Measurements from ENCODE around the gene MPPE1. TPM values are rescaled to one million over a fixed set of nuclear protein-coding genes. Genes with fewer than 3 reads are reported as not detected.
A peak's percentile ranks its signal among the peaks of the same experiment; 100 is the strongest.

Gene MPPE1
- total RNA-seq, 1 experiment from 2014 or later: 37.6 TPM

DNA sequence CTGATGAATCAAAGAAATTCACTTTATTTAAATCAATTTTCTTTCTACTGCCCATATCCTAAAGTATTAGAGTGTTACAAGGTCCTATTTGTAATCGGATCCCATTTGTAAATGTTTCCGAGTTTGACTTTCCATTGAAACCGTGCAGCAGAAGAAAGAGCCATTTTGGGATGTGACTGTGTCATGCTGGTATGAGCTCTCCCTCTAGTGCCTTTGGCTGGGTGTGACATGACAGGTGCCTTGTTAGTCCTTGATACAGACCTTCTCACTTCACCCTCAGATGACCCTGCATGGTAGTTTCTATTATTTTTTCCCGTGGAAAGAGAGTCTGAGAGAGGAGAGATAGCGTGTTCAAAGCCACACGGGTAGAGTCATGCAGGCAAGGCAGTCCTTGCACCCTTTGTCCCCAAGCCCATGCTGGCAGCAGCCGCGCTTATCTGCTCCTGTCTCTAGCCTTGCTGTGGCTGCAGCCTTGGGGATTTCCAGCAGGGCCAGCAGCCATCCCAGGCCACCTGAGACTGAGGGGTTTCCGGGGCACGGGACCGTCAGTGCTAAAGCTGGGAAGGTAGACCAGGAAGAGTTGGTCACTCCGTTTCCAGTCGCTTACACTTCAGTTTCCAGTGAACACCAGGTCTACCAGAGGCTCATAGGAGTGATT, 35.5 kb downstream of the MPPE1 start:
- H3K4me1 Mint-ChIP-seq (ENCODE audit: low read depth, unreplicated experiment): peaks cover 6% of the 10 kb centered on the region
- DNase-seq: peak; percentile 50
- H3K27me3 Mint-ChIP-seq (ENCODE audit: unreplicated experiment): no peaks in the 10 kb centered on the region
- BruUV-seq (replicated peaks): no TSS peak
- intact Hi-C loops (cut with micrococcal nuclease; ENCODE audit: unreplicated experiment): loop anchor here (1.0 to 5.0 kb wide), 2 partner anchors 139 to 215 kb away; no protein-coding TSS in a partner anchor
- H3K36me3 Mint-ChIP-seq (ENCODE audit: insufficient read depth, unreplicated experiment): no peaks in the 10 kb centered on the region
- CTCF ChIA-PET: interaction anchor here (1.0 to 2.2 kb wide), 2 partner anchors 109 to 139 kb away, joined by 3 to 14 read pairs; partner anchors contain the start of gene IMPA2
- TF ChIP-seq, protein P1, sequence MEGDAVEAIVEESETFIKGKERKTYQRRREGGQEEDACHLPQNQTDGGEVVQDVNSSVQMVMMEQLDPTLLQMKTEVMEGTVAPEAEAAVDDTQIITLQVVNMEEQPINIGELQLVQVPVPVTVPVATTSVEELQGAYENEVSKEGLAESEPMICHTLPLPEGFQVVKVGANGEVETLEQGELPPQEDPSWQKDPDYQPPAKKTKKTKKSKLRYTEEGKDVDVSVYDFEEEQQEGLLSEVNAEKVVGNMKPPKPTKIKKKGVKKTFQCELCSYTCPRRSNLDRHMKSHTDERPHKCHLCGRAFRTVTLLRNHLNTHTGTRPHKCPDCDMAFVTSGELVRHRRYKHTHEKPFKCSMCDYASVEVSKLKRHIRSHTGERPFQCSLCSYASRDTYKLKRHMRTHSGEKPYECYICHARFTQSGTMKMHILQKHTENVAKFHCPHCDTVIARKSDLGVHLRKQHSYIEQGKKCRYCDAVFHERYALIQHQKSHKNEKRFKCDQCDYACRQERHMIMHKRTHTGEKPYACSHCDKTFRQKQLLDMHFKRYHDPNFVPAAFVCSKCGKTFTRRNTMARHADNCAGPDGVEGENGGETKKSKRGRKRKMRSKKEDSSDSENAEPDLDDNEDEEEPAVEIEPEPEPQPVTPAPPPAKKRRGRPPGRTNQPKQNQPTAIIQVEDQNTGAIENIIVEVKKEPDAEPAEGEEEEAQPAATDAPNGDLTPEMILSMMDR (IDR thresholded peaks at IDR 0.05; ENCODE audit: unreplicated experiment): peak; percentile 60
- no peaks in the 10 kb centered on the region for H3K9me3 Mint-ChIP-seq (ENCODE audit: low read depth, unreplicated experiment)
- no peak overlapping the region for H3K4me3 Mint-ChIP-seq (ENCODE audit: low read depth, unreplicated experiment)
- no peak overlapping the region for H3K27ac Mint-ChIP-seq (ENCODE audit: unreplicated experiment)

DNA sequence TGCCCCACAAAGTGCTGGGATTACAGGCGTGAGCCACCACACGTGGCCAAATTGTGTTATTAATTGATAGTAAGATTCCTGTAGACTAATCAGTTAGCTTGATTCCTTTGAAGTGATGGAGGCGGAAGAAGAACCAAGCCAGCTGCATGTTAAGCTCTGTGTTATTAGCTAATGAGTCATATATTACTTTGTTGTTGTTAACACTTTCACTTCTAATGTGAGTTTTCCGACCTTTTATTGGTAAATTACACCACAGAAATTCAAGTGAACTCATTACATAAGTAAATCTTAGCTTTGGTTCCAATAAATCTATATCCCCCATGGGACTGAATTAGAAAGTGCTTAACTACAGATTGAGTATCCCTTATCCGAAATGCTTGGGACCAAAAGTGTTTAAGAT, 36.6 kb downstream of the MPPE1 start:
- peak; percentile 13 for DNase-seq
- no peaks in the 10 kb centered on the region for H3K9me3 Mint-ChIP-seq (ENCODE audit: low read depth, unreplicated experiment)
- H3K4me1 Mint-ChIP-seq (ENCODE audit: low read depth, unreplicated experiment): peaks cover 6% of the 10 kb centered on the region
- peaks cover under 1% of the 10 kb centered on the region for H3K27me3 Mint-ChIP-seq (ENCODE audit: unreplicated experiment)
- H3K36me3 Mint-ChIP-seq (ENCODE audit: insufficient read depth, unreplicated experiment): no peaks in the 10 kb centered on the region
- peak overlapping the region; percentile 44 for H3K27ac Mint-ChIP-seq (ENCODE audit: unreplicated experiment)
- no TSS peak for BruUV-seq (replicated peaks)
- no peak overlapping the region for H3K4me3 Mint-ChIP-seq (ENCODE audit: low read depth, unreplicated experiment)
- TF ChIP-seq, protein P1 (IDR thresholded peaks at IDR 0.05; ENCODE audit: unreplicated experiment): no peak
- intact Hi-C loops (cut with micrococcal nuclease; ENCODE audit: unreplicated experiment): loop anchor here (5.0 kb wide), 1 partner anchor 214 kb away; no protein-coding TSS in a partner anchor
- CTCF ChIA-PET: interaction anchor here (0.6 to 2.2 kb wide), 8 partner anchors 16 to 570 kb away, joined by 3 to 14 read pairs (median 5); no protein-coding TSS in a partner anchor

DNA sequence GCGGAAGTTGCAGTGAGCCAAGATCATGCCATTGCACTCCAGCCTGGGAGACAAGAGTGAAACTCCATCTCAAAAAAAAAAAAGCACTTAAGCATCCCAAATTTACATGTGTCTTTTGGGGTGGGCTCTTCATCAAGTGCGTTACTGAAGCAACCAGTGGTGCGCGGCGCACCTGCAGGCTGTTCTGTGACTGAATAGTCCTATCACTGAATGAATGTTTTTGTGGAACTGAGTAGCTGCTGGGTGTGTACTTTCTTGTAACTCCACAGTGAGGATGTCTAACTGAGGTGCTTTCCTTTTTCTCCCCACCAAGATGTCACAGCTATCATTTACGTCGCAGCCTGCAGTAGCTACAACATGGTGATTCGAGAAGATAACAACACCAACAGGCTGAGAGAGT, 39.9 kb downstream of the MPPE1 start:
- H3K27me3 Mint-ChIP-seq (ENCODE audit: unreplicated experiment): peaks cover 13% of the 10 kb centered on the region
- TF ChIP-seq, protein P1 (IDR thresholded peaks at IDR 0.05; ENCODE audit: unreplicated experiment): no peak
- no peaks in the 10 kb centered on the region for H3K36me3 Mint-ChIP-seq (ENCODE audit: insufficient read depth, unreplicated experiment)
- intact Hi-C loops (cut with micrococcal nuclease; ENCODE audit: unreplicated experiment): no loop called here
- BruUV-seq (replicated peaks): no TSS peak
- H3K4me3 Mint-ChIP-seq (ENCODE audit: low read depth, unreplicated experiment): no peak overlapping the region
- no peak overlapping the region for H3K27ac Mint-ChIP-seq (ENCODE audit: unreplicated experiment)
- H3K4me1 Mint-ChIP-seq (ENCODE audit: low read depth, unreplicated experiment): peaks cover 6% of the 10 kb centered on the region
- DNase-seq: no peak
- CTCF ChIA-PET: interaction anchor here (0.7 kb wide), 1 partner anchor 79 kb away, joined by 3 read pairs; no protein-coding TSS in a partner anchor
- H3K9me3 Mint-ChIP-seq (ENCODE audit: low read depth, unreplicated experiment): no peaks in the 10 kb centered on the region

DNA sequence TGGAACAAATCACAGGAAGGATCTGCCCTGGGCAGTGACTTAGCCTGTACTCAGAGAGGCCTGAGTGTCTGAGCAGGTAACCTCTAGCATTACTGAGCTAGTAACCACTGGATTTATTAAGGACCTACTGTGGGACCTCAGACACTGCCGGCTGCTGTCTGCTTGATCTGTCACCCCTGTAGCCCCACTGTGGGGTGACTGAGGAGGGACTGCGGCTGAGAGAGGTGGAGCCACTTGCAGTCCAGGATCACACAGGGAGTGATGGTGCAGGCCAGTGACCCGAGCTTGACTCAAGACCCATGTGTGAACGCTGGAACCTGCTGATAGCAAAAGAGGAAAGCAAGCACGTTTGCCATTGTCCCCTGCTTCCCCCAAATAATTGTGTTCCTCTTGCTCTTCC, 41.4 kb downstream of the MPPE1 start:
- intact Hi-C loops (cut with micrococcal nuclease; ENCODE audit: unreplicated experiment): no loop called here
- CTCF ChIA-PET: interaction anchor here (0.8 kb wide), 1 partner anchor 133 kb away, joined by 6 read pairs; no protein-coding TSS in a partner anchor
- TF ChIP-seq, protein P1 (IDR thresholded peaks at IDR 0.05; ENCODE audit: unreplicated experiment): no peak
- H3K9me3 Mint-ChIP-seq (ENCODE audit: low read depth, unreplicated experiment): no peaks in the 10 kb centered on the region
- peaks cover 4% of the 10 kb centered on the region for H3K4me1 Mint-ChIP-seq (ENCODE audit: low read depth, unreplicated experiment)
- no peak overlapping the region for H3K27ac Mint-ChIP-seq (ENCODE audit: unreplicated experiment)
- H3K27me3 Mint-ChIP-seq (ENCODE audit: unreplicated experiment): peaks cover 13% of the 10 kb centered on the region
- no peak overlapping the region for H3K4me3 Mint-ChIP-seq (ENCODE audit: low read depth, unreplicated experiment)
- no peaks in the 10 kb centered on the region for H3K36me3 Mint-ChIP-seq (ENCODE audit: insufficient read depth, unreplicated experiment)
- BruUV-seq (replicated peaks): no TSS peak
- DNase-seq: no peak
